Renal cortical epithelial cell (primary cell): ENCODE data around the gene SIK2. TPM values are rescaled to one million over a fixed set of nuclear protein-coding genes. Genes with fewer than 3 reads are reported as not detected.

ENCODE experiments used
- DNase-seq: peaks from one replicate; pipeline ENCODE4 v3.0.0-alpha.2; 2011; ENCODE audit warnings: low read depth
- total RNA-seq: library from RNA; depleted of rRNA; stranded (reverse); fragments of >200 nt; gene quantifications from 2 replicates; pipeline ENCODE4 v1.2.3, GENCODE V29; 2014

SIK2 gene
- total RNA-seq, 1 donor from 2014 or later = 28.2 TPM

DNA sequence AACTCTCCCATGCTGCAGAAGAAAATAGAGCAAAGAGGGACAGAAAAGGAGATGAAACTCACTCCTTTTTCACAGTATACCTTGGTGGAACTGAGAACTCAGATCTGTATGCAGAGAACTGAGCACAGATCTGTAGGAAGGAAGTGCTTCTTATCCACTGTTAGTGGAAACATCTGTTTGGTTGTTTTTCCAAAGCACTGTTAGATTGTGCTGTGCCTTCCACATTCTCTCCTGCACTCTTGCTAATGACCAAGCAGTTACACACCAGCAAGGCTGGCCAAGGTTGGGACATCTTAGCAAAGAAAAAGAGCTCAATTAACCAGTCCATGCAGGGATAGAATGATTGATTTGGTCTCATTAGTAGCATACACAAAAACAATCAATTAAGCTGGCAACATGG is 20.1 kb upstream of the SIK2 start:
- no peak for DNase-seq

DNA sequence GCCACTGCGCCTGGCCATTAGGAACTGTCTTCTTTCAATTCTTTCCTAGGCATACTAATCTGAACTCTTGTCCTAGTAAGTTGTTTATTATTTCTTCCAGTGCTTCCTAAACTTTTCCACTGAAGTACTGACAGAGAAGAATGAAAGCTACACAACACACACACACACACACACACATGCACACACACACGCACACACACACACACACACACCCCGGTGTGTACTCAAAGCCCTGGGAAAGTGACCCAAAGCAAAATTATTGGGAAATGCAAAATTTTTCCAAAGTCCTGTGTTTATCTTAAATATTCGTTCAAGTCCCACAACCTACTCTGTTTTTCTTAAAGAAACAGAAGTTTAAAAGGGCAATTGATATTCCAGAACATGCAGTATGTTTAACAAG is 19.4 kb upstream of the SIK2 start:
- no peak for DNase-seq

DNA sequence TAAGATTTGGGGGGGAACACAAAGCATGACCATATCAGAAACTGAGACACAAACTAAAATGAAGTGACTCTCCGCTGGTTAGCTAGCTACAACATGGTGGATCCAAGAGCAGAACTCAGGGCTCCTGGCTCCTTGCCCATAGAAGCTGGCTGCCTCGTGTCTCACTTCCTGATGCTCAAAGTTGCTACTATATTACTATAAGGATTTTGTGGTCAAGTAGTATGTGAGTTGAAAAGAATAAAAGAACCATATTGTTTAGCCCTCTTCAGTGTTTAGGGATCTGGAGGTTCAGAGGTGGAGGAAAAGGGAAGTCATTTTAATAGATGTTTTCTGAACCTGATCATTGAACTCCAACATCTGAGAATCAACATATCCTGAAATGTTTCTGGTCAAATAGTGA is 16.9 kb upstream of the SIK2 start:
- DNase-seq = no peak

DNA sequence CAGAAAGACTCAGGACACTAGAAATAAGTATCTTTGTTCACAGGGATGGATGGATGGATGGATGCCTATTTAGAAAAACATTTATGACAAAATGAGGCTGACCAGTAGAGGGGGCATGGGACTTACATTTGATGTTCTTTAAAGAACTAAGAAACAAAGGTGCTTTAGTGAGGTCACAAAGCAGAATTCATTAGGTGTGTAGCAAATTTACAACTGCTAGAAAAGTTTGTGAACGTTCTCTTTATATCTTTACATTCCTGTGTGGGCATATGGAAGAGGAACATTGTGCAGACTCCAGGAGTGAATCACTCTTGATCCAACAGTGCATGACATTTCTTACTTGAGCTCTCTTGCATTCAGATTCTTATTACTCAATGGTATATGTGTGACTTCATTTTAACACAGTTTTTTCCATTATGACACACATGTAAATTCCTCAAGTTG is 15.8 kb upstream of the SIK2 start:
- peak; percentile 88 for DNase-seq

DNA sequence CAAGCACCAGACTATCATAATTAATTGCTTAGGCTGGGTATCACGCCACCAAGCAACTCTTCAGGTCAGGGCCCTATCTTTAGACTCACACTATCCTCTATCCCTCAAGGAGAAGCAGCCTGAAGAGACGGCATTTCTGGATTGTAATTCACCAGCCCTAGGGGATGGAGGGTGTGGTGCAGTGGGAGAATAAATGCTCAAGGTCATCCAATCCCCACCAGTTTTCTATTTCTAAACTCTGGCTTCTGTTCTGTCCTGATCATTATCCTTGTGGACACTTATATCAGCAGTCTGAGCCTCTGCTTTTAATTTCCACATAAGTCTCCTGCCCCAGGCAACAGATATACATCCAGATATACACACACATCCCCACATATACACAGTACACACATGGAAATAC is 13.1 kb upstream of the SIK2 start:
- DNase-seq = no peak

DNA sequence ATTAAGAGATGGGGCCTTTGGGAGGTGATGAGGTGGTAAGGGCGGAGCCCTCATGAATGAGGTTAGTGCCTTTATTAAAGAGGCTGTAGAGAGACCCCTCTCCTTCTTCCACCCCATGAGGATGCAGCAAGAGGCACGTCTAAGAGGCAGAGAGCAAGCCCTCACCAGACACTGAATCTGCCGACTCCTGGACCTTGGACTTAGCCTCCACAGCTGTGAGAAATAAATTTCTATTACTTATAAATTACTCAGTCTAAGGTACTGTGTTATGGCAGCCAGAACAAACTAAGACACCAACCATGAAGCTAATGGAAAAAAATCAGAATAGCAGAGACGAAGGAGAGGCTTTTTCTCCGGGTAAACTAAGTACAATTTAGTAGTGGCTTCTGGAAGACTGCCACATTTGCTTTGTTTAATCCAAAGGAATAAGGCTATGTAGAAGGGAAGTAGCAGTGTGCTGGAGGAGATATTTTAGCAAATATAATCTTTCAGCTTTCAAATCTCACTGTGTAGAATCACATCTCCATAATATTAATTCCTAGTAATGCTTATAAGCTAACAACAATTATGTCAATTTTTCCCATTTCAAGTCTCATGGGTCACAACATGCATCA is 12.3 kb upstream of the SIK2 start:
- DNase-seq = no peak

DNA sequence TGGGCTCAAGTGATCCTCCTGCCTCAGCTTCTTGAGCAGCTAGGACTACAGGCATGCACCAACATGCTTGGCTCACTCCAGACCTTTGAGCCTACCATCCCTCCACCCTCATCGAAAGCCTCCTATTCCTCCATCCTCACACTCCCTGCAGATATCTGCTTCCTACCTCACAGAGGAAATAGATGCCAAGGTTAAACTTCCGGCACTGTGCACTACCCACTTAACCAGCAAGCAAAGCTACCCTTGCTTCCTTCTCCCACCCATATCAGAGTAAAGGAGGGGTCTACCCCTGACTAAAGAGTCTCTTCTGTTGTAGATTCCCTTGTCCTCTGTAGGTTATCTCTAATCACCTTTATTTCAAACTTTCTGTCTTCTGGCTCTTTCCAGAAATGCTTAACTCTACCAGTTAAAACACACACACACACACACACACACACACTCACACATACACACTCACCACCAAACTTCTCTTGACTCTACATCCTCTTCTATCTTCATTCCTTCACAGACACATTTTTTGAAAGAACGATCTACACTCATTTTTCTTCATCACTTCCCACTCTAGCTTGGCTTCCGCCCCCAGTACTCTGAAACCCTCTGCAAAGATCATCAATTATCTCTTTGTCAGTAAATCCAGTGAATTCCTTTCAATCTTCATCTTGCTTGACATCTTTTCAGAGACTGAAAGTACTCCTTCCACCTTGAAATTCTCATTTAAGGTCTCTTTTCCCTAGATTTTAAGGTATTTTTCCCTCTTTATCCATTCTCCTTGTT is 10.9 kb upstream of the SIK2 start:
- no peak for DNase-seq

DNA sequence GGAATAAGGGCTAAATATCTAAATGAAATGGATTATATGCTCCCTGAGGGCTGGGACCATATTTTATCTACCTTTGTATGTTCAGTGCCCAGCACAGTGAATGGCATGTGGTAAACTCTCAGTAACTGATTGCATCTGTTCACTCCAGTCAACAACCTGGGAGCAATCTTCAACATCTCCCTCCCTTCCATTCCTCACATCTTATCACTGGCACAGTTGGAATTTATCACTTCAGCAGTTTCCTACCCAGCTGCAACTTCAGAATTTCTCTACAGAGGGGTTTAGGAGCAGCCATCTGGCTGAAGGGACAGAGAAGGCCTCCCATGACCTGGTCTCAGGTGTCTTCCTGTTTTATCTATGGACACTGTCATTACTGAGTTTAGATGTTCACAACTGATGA is 9.8 kb upstream of the SIK2 start:
- DNase-seq = no peak

DNA sequence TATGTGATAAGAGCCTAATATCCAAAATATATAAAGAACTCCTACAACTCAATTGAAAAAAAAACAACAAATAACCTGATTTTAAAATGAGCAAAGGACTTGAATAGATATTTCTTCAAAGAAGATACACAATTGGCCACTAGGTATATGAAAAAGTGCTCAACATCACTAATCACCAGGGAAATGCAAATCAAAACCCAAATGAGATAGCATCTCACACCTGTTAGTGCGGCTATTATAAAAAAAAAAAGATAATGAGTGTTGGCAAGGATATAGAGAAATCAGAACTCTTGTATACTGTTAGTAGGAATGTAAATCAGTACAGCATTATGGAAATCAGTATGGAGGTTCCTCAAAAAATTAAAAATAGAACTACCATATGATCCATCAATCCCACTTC is 5.9 kb upstream of the SIK2 start:
- DNase-seq = no peak

DNA sequence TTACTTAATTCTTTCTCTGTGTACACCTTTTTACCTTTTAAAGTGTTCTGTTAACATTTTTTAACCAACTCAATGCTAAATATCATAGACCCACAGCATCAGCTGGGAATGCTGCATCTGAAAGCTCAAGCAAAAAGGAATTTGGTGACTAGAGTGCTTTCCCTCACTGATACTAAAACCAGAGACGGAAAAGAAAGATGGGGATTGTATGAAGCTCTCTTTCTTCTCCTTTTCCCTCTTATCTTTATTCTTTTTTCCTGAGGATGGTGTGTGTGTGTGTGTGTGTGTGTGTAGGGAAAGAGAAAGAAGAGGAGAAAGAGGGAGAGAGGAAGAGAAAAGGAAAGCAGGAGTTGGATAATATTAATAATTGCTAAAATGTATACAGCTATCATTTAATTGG is 4.1 kb upstream of the SIK2 start:
- DNase-seq = no peak

DNA sequence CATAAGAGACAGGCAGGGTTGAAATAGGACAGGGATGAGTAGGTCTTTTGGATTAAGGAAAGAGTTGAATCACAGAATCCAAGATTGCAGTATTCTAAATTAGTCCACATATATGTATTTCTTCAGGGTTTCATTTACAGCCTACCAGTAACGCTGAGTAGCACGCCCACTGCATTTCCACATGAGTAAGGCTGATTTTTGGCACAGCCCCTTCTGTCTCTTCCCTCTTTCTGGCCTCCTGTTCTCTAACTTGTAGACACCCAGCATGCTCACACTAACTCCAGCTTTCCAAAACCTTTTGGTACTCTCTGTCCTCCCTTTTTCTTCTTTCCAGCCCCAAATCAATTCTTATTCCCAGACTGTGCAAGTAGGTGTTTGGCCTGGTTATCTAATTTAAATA is 3.7 kb upstream of the SIK2 start:
- no peak for DNase-seq

DNA sequence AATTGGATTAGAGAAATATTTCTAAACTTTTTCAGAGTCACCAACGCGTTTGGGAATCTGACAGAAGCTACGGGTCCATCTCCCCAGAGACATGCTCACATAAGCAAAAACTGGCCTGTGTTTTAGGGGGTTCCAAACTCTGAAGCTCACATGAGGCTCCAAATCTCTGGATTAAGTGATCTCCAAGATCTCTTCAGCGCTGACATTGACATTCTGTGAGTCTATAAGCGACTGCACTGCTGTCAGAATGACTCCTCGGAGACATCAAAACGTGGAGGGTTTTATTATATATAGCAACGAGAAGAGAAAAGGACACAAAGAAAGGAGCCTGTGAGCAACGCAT is 642 bp upstream of the SIK2 start:
- no peak for DNase-seq

DNA sequence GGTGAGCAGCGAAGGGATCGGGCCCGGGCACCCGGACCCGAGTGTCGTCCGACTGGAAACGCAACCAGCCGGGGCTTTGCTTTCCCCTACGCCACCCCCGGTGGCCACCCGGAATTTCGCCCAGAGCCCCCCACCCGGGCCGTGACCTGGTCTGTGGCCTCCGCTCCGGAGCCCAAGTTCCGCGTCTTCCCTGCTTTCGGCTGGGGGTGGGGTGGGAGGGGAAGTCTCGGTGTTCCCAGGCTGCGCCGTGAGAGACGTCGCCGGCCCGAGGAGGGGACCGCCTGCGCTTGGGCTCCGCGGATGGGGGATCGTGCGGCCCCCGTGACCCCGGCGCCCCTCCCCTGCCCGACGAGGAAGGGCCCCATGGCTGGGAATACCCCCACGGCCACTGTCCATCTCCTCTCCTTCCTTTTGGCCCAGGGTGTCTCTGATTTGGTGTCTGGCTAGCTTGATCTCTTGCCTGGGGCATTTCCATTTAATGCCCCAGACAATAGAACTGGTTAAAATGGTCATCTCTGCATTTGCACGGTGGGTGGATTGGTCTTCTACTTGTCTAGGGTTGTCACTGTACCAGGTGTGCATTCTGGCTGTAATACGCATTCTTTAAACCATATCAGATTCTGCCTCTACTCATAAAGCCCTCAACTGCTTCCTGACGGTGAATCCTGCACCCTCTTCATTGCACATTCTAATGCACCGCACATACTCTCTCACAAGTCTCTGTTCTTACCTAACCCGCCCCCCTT is 789 bp downstream of the SIK2 start:
- peak; percentile 35 for DNase-seq

DNA sequence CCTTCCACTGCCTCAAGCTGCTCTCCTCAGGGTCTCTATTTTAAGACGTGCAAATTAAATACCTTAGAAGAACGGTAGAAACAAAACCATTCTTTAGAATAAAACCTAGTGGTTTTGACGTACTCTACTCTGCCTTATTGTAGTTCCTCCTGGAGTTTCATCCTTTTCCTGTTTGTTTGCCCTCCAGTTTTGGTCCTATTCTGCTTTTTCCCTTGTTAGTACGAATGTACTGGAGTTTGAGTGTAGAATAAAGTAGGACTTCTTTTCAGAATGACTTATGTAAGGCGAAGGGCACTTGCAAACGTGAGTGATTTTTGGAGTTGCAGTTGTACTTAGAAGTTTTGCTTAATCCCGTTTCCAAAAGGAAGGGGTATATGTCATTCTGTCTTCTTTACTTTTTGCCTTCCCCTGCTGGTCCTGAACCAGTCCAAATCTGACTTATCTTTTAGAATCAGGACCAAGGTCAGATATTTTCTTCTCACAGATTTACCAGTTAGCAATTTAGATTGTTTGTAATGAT is 1.4 kb downstream of the SIK2 start:
- DNase-seq = no peak

DNA sequence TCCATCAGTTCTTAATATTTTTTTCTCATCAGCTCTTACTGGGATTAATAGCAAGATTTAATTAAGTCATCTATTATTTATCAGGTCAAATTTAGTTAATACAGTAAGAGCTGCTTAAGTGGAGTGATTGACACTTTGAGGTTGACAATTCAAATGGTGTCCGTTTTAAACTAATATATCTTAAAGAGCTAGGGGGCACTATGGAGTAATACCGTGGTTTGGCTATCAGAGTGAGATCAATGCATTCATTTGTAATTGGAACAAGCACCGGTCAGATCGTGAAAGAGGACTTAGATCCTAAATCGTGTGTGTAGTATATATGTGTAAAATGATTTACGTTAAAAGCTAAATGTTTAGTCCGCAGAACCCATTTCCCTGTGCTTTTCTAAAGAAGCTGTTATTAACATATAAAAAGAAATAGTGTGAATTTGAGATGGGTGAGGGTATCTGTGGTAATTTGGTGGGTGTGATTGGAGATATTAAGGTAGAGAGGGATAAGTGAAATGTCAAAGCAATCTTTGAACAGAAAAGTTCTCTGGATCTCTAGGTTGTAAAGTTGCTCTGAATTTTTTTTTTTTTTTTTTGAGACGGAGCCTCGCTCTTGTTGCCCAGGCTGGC is 2.3 kb downstream of the SIK2 start:
- peak; percentile 63 for DNase-seq

DNA sequence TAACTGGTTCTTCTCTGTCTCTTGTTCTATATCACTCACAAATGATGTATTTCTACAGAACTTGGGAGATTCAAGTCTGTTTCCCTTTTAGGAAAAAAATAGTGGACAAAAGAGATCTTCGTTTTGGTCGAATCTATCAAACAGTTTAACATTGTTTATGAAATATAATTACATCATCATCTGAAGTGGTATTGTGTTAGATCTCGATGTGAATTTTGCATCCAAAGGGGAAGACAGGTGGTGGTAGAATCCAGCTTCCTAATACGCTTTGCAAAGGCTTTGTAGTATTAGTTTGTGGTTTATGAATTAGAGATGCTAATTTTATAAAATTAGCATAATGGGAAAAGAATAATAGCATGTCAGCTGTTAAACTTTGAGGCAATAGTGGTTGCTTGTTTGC is 3.4 kb downstream of the SIK2 start:
- no peak for DNase-seq

DNA sequence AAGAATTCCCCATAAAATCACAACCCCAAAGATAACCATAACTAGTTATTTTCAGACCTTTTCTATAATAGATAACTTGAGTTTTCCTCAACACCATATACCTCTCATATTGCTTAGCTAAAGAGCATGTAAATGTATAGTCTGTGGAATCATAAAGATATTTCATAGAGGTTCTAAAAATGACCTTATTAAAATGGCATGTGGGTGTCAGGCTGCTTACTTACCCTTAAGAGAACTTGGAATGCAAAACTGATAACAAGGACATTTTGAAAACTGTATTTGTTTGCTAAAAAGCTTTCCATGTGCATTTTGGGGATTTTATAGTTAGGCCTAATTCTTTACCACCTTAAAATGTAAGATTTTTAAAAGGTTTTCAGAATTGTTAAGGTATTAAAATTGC is 4.7 kb downstream of the SIK2 start:
- no peak for DNase-seq

DNA sequence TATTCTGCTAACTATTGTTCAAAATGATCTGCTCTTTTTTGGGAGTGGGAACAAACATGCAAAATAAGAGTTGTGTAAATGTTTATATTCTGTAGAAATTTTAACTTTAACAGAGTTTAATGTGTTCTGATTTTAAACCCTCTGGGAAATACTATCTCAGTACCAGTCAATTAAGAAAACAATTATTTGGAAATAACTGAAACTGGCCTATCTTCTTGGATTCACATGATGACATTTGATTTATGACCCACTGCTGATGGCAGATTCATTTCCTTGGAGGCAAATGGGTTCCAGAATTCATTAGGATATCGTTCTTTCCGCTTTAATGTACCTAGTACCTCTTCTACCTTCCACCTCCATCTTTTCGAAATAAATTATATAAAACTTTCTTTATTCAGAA is 5.5 kb downstream of the SIK2 start:
- DNase-seq = no peak

DNA sequence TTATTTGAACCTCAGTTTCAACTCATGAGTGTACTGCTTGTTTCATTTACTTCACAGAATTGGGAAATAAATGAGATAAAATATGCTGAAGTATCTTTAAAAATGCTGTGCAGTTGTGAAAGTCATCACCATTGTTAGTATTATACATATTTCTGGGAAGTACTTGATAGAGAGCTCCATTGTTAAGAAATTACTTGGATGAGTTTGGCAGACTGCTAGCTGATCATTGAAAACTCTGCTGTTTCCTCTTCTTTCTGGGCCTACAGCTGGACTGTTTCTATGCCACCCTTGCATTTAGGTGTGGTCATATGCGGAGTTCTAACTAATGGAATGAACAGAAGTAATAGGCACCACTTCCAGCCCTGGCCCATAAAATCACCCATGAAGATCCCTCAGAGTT is 10.0 kb downstream of the SIK2 start:
- DNase-seq = no peak

DNA sequence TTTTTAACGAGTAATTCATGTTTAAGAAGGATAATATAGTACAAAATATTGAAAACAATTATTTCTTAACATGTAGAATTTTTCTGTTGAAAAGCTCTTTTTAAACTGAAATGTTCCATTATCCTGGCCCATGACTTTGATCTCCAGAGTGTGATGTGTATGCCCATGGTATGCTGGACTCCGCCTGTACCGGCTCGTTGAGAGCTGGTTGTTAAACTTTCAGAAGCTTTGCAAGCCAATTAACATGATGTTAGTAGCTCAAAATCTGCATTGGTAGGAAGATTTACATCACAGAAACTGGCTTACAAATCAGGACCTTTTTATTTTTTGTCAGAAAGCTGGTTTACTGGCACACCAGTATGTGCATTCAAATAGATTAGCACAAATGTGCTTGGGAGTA is 15.0 kb downstream of the SIK2 start:
- DNase-seq = no peak

DNA sequence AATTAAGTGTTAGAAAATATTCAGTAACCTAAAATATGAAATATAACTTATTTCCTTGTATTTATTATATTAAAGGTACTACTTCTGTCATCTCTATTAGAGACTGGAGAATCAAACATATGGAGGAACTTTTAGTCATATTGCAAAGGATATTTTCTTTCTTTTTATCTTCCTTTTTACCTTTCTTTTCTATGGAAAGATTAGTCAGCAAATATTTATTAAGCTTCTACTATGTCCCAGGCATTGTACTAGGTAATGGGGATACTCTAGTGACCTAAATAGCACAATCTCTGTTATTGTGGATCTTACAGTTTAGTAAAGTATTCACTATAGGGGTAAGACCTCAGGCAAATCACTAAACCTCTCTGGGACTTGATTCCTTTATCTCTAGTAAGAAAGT is 18.3 kb downstream of the SIK2 start:
- DNase-seq = no peak

DNA sequence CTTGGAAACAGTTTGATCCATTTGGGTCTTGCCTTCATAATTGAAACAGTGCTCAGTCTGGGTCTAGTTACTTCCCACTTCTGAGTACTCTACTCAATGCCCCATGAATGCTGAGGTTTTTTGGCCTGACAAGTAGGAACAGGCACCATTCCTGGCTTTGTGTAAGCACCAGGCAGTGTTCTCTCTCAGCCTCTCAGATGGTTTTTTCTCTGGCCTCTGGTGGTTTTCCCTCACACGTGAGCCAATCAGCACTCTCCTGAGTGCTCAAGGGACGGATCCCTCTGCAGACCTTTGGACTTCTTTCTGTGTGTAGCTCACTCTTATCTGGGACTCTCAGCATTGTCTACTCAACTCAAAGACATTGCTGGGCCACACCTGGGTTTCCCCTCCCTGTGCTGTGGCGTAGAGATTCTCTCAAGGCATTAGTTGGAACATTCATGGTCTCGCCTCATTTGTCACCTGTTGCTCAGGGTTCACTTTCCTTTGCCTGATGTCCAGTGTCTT is 21.3 kb downstream of the SIK2 start:
- DNase-seq = no peak
